ENCODE measurements around the gene WDR11.

WDR11 gene

GRCh38 chr10:120838941-120839340 is 12.2 kb upstream of the WDR11 start:
- no peak overlapping the region for H3K4me3 ChIP-seq (replicated peaks in 1 of 2; ENCODE audit: low read depth in 2 of 2, low read length in 2 of 2)
- DNase-seq (ENCODE audit: low read depth in 2 of 2), result no peak
- TF ChIP-seq CTCF (IDR thresholded peaks at IDR 0.05; ENCODE audit: low read depth, low read length), result no peak

- TF ChIP-seq CTCF (IDR thresholded peaks at IDR 0.05; ENCODE audit: low read depth, low read length), result no peak
- no peak for DNase-seq (ENCODE audit: low read depth in 2 of 2)
- H3K4me3 ChIP-seq (replicated peaks in 1 of 2; ENCODE audit: low read depth in 2 of 2, low read length in 2 of 2), result no peak overlapping the region
Measured at GRCh38 chr10:120841522-120842189, 9.5 kb upstream of the WDR11 start.

- no peak overlapping the region for H3K4me3 ChIP-seq (replicated peaks in 1 of 2; ENCODE audit: low read depth in 2 of 2, low read length in 2 of 2)
- no peak for TF ChIP-seq CTCF (IDR thresholded peaks at IDR 0.05; ENCODE audit: low read depth, low read length)
- no peak for DNase-seq (ENCODE audit: low read depth in 2 of 2)
Measured at GRCh38 chr10:120854388-120854787, 3.2 kb downstream of the WDR11 start.

- no peak for DNase-seq (ENCODE audit: low read depth in 2 of 2)
- no peak for TF ChIP-seq CTCF (IDR thresholded peaks at IDR 0.05; ENCODE audit: low read depth, low read length)
- H3K4me3 ChIP-seq (replicated peaks in 1 of 2; ENCODE audit: low read depth in 2 of 2, low read length in 2 of 2), result no peak overlapping the region
Measured at GRCh38 chr10:120861178-120861855, 10.2 kb downstream of the WDR11 start.

GRCh38 chr10:120873741-120874140 is 22.6 kb downstream of the WDR11 start:
- no peak overlapping the region for H3K4me3 ChIP-seq (replicated peaks in 1 of 2; ENCODE audit: low read depth in 2 of 2, low read length in 2 of 2)
- no peak for TF ChIP-seq CTCF (IDR thresholded peaks at IDR 0.05; ENCODE audit: low read depth, low read length)
- DNase-seq (ENCODE audit: low read depth in 2 of 2), result no peak

GRCh38 chr10:120883071-120883470 is 31.9 kb downstream of the WDR11 start:
- TF ChIP-seq CTCF (IDR thresholded peaks at IDR 0.05; ENCODE audit: low read depth, low read length), result no peak
- no peak for DNase-seq (ENCODE audit: low read depth in 2 of 2)
- H3K4me3 ChIP-seq (replicated peaks in 1 of 2; ENCODE audit: low read depth in 2 of 2, low read length in 2 of 2), result no peak overlapping the region

All from cardiac fibroblast (primary cell).